Measurements from ENCODE around the gene LRCH4.
A peak's percentile ranks its signal among the peaks of the same experiment; 100 is the strongest.
"Not testable (repeated sequence)": the region's sequence is repeated elsewhere in the genome, so short reads cannot be mapped to it uniquely, and the experiment has no call there.

The LRCH4 gene

DNA sequence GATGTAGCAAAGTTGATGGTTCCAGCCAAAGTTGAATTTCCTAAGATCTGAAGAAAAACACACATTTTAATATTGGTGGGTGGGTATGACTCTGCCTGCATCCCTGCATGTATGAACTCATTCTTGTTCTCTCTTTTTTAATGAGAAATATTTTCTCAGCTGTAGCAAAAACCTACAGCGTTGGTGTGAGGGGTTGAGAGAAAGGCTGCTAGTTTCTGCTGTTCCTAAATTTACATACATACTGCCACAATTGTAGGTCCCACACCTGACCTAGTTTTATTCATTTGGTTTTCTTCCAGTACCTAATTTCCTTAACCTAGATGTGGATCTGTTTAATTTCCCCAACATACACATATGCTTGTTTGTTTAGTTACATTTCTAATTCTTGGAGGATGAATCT, 42.3 kb downstream of the LRCH4 start:
- DNase-seq (ENCODE audit: extremely low read depth, low read depth): no peak
- no peak overlapping the region for H3K4me3 ChIP-seq (replicated peaks; ENCODE audit: low read depth, low read length)
- TF ChIP-seq, protein P1, sequence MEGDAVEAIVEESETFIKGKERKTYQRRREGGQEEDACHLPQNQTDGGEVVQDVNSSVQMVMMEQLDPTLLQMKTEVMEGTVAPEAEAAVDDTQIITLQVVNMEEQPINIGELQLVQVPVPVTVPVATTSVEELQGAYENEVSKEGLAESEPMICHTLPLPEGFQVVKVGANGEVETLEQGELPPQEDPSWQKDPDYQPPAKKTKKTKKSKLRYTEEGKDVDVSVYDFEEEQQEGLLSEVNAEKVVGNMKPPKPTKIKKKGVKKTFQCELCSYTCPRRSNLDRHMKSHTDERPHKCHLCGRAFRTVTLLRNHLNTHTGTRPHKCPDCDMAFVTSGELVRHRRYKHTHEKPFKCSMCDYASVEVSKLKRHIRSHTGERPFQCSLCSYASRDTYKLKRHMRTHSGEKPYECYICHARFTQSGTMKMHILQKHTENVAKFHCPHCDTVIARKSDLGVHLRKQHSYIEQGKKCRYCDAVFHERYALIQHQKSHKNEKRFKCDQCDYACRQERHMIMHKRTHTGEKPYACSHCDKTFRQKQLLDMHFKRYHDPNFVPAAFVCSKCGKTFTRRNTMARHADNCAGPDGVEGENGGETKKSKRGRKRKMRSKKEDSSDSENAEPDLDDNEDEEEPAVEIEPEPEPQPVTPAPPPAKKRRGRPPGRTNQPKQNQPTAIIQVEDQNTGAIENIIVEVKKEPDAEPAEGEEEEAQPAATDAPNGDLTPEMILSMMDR (IDR thresholded peaks at IDR 0.05; ENCODE audit: low read depth, low read length, missing control alignments): no peak

- H3K4me3 ChIP-seq (replicated peaks; ENCODE audit: low read depth, low read length); DNase-seq (ENCODE audit: extremely low read depth, low read depth): not testable (repeated sequence)
These were observed 44.6 kb downstream of the LRCH4 start for GRCh38 chr7:100541309-100541708.

- DNase-seq (ENCODE audit: extremely low read depth, low read depth): no peak
- H3K4me3 ChIP-seq (replicated peaks; ENCODE audit: low read depth, low read length): peak overlapping the region; percentile 64
- TF ChIP-seq, protein P1 (IDR thresholded peaks at IDR 0.05; ENCODE audit: low read depth, low read length, missing control alignments): no peak
These were observed 45.7 kb downstream of the LRCH4 start for GRCh38 chr7:100540073-100540723.

DNA sequence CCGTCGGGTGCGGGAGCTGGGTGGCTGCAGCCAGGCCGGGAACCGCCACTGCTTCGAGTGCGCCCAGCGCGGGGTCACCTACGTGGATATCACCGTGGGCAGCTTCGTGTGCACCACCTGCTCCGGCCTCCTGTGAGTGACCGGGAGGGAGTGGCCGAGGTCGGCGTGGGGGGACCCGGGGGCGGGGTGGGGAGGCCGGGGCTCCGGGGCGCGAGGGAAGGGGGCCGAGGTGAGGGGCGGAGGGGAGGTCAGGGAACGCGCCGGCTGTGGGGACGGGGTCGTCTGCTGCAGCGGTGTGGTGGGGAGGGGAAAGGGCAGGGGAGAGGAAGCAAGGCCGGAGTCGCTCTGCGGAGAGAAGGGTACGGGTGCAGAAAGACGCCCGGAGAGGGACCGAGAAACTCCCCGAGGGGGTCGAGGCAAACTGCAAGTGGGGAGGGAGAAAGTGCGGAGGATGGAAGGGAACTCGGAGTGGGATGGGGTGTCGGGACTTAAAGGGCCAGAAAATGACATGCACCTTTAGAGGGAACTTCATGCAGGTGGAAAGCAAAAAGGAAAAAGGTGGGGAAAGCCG, 46.4 kb downstream of the LRCH4 start:
- DNase-seq (ENCODE audit: extremely low read depth, low read depth): no peak
- H3K4me3 ChIP-seq (replicated peaks; ENCODE audit: low read depth, low read length): peak overlapping the region; percentile 64
- TF ChIP-seq, protein P1 (IDR thresholded peaks at IDR 0.05; ENCODE audit: low read depth, low read length, missing control alignments): no peak

GRCh38 chr7:100538654-100539435, 47.1 kb downstream of the LRCH4 start, which contains the start of gene AGFG2:
TSS of gene AGFG2 (plus strand) at chr7:100539203. CDS start at chr7:100539347, 144 bp downstream.
- TF ChIP-seq, protein P1 (IDR thresholded peaks at IDR 0.05; ENCODE audit: low read depth, low read length, missing control alignments): no peak
- DNase-seq (ENCODE audit: extremely low read depth, low read depth): peak; percentile 96
- H3K4me3 ChIP-seq (replicated peaks; ENCODE audit: low read depth, low read length): peak within 1 kb of the TSS; percentile 64

DNA sequence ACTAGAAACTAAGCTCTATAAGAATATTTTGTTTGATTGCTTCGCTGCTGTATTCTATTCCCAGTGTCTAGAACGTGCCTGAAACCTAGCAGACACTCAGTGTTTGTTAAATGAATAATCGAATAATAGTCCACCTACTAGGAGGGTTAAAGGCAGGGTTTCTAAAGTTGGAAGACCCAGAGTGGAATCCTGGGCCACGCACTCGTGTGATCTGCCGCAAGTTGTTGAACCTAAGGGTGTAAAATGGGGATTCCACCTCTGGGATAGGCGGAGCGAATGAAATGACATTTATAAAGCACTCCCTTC, 47.6 kb downstream of the LRCH4 start:
- no peak for DNase-seq (ENCODE audit: extremely low read depth, low read depth)
- H3K4me3 ChIP-seq (replicated peaks; ENCODE audit: low read depth, low read length): peak overlapping the region; percentile 64
- TF ChIP-seq, protein P1 (IDR thresholded peaks at IDR 0.05; ENCODE audit: low read depth, low read length, missing control alignments): no peak

GRCh38 chr7:100536695-100537094, 49.2 kb downstream of the LRCH4 start:
- not testable (repeated sequence) for DNase-seq (ENCODE audit: extremely low read depth, low read depth)

GRCh38 chr7:100535982-100536381, 49.9 kb downstream of the LRCH4 start:
- H3K4me3 ChIP-seq (replicated peaks; ENCODE audit: low read depth, low read length); DNase-seq (ENCODE audit: extremely low read depth, low read depth): not testable (repeated sequence)

More at GRCh38 chr7:100536695-100537094, 49.2 kb downstream of the LRCH4 start:
- H3K4me3 ChIP-seq (replicated peaks; ENCODE audit: low read depth, low read length): not testable (repeated sequence)
